Fibroblast of lung (primary cell): ENCODE data around the gene STOM. TPM values are rescaled to one million over a fixed set of nuclear protein-coding genes. Genes with fewer than 3 reads are reported as not detected.
"Not testable (repeated sequence)": the region's sequence is repeated elsewhere in the genome, so short reads cannot be mapped to it uniquely, and the experiment has no call there.

Experiments
- DNase-seq, 2 donors: peaks; one replicate each; pipeline versions ENCODE4 v3.0.0 to v3.0.0-alpha.2; 2010; ENCODE audit warnings: low read depth in 2 of 2
- H2AFZ ChIP-seq: 2 replicates; pipeline ENCODE4 v1.5.1; 2012; ENCODE audit warnings: low read length, control low read depth, inconsistent platforms
- H3K27ac ChIP-seq: 2 replicates; pipeline ENCODE4 v1.5.1; 2011; ENCODE audit warnings: low read length, control low read depth; ENCODE audit not compliant: insufficient read depth
- H3K27me3 ChIP-seq: 2 replicates; pipeline ENCODE4 v1.5.1; 2011; ENCODE audit warnings: mild to moderate bottlenecking, low read length; ENCODE audit not compliant: control insufficient read depth, insufficient read depth
- H3K36me3 ChIP-seq: 2 replicates; pipeline ENCODE4 v1.5.1; 2011; ENCODE audit warnings: low read length; ENCODE audit not compliant: control insufficient read depth, insufficient read depth
- H3K4me1 ChIP-seq: 2 replicates; pipeline ENCODE4 v1.5.1; 2011; ENCODE audit warnings: low read length; ENCODE audit not compliant: control insufficient read depth, insufficient read depth; ENCODE audit errors: extremely low read depth
- H3K4me2 ChIP-seq: 2 replicates; pipeline ENCODE4 v1.5.1; 2011; ENCODE audit warnings: low read length, control low read depth; ENCODE audit not compliant: insufficient read depth; ENCODE audit errors: extremely low read depth
- H3K4me3 ChIP-seq, 4 experiments: fragments of 200-600 bp in 1 of 4; sonication (generic) in 1 of 4; replicated peaks in 1 of 4; 2 replicates each; pipeline ENCODE4 v1.5.1; 2011 to 2016; ENCODE audit warnings: low read length in 4 of 4, low read depth in 3 of 4, mild to moderate bottlenecking in 3 of 4, control low read depth in 2 of 4, inconsistent platforms in 1 of 4, mixed read lengths in 1 of 4; ENCODE audit not compliant: insufficient read depth in 1 of 4; ENCODE audit errors: control extremely low read depth in 1 of 4
- H3K79me2 ChIP-seq: 2 replicates; pipeline ENCODE4 v1.5.1; 2012; ENCODE audit warnings: mild to moderate bottlenecking, low read length, inconsistent platforms; ENCODE audit not compliant: control insufficient read depth, insufficient read depth
- H3K9ac ChIP-seq: 2 replicates; pipeline ENCODE4 v1.5.1; 2011; ENCODE audit warnings: mild to moderate bottlenecking, low read length, control low read depth; ENCODE audit not compliant: insufficient read depth
- H3K9me3 ChIP-seq: 2 replicates; pipeline ENCODE4 v1.5.1; 2012; ENCODE audit warnings: low read depth, low read length; ENCODE audit not compliant: control insufficient read depth, insufficient read depth
- H4K20me1 ChIP-seq: 2 replicates; pipeline ENCODE4 v1.5.1; 2011; ENCODE audit warnings: low read length; ENCODE audit not compliant: control insufficient read depth, insufficient read depth; ENCODE audit errors: extremely low read depth
- EZH2 ChIP-seq: IDR thresholded peaks from 2 replicates; pipeline ENCODE4 v1.5.1; 2012; ENCODE audit warnings: low read length, control low read depth, mild to moderate bottlenecking; ENCODE audit errors: missing control alignments
- polyA plus RNA-seq, 2 donors: library from polyadenylated mRNA; depleted of rRNA in 1 of 2; stranded (reverse) in 1 of 2; unstranded in 1 of 2; fragments of >200 nt; gene quantifications; 2 replicates each; pipeline ENCODE4 v1.2.1, GENCODE V29; 2011 to 2012; ENCODE audit warnings: missing spikeins in 1 of 2
- total RNA-seq: library from RNA; depleted of rRNA; stranded (reverse); fragments of >200 nt; gene quantifications from 2 replicates; pipeline ENCODE4 v1.2.1, GENCODE V29; 2014
- TF ChIP-seq, protein P1 (sequence below), 2 donors: IDR thresholded peaks in 1 of 2; conservative IDR thresholded peaks in 1 of 2; 1 replicate in 1 of 2; 2 replicates in 1 of 2; pipeline ENCODE4 v1.5.1; 2011 to 2012; ENCODE audit warnings: low read length in 2 of 2, control low read depth in 1 of 2, inconsistent platforms in 1 of 2, low read depth in 1 of 2, mild to moderate bottlenecking in 1 of 2

STOM gene
- total and polyA plus RNA-seq, 2 donors (not counting 1 experiment from before 2014, with no cell fraction given) = 248 to 536 TPM

DNA sequence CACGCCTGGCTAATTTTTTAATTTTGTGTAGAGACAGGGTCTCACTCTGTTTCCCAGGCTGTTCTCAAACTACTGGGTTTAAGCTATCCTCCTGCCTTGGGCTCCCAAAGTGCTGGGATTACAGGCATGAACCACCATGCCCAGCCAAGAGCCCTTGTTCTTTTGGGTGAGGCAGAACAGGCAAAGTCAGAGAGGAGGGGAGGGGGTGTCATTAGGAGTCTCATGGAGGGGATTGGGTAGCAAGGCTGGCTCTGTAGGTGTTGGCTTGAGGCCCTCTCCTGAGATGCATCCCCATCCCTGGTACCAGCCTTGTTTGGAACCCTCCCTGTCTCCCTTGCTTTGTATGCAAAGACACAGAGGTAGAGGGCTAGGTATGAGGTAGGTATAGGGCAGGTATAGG, 78.0 kb downstream of the STOM start:
- H3K36me3 ChIP-seq = peaks cover 17% of the 10 kb centered on the region
- TF ChIP-seq, protein P1, sequence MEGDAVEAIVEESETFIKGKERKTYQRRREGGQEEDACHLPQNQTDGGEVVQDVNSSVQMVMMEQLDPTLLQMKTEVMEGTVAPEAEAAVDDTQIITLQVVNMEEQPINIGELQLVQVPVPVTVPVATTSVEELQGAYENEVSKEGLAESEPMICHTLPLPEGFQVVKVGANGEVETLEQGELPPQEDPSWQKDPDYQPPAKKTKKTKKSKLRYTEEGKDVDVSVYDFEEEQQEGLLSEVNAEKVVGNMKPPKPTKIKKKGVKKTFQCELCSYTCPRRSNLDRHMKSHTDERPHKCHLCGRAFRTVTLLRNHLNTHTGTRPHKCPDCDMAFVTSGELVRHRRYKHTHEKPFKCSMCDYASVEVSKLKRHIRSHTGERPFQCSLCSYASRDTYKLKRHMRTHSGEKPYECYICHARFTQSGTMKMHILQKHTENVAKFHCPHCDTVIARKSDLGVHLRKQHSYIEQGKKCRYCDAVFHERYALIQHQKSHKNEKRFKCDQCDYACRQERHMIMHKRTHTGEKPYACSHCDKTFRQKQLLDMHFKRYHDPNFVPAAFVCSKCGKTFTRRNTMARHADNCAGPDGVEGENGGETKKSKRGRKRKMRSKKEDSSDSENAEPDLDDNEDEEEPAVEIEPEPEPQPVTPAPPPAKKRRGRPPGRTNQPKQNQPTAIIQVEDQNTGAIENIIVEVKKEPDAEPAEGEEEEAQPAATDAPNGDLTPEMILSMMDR (conservative IDR thresholded peaks at IDR 0.05 in 1 of 2, IDR thresholded peaks at IDR 0.05 in 1 of 2; ENCODE audit: low read depth in 1 of 2, low read length in 2 of 2) = no peak
- TF ChIP-seq EZH2 = no peak
- H3K4me1 ChIP-seq = peaks cover 27% of the 10 kb centered on the region
- no peak overlapping the region for H3K4me2 ChIP-seq
- DNase-seq = no peak
- H3K27me3 ChIP-seq = no peaks in the 10 kb centered on the region
- H4K20me1 ChIP-seq = no peaks in the 10 kb centered on the region
- no peak overlapping the region for H3K27ac ChIP-seq
- no peaks in the 10 kb centered on the region for H3K9me3 ChIP-seq
- no peak overlapping the region for H2AFZ ChIP-seq
- H3K9ac ChIP-seq = no peak overlapping the region
- H3K4me3 ChIP-seq = no peak overlapping the region
- H3K79me2 ChIP-seq = peaks cover 6% of the 10 kb centered on the region

DNA sequence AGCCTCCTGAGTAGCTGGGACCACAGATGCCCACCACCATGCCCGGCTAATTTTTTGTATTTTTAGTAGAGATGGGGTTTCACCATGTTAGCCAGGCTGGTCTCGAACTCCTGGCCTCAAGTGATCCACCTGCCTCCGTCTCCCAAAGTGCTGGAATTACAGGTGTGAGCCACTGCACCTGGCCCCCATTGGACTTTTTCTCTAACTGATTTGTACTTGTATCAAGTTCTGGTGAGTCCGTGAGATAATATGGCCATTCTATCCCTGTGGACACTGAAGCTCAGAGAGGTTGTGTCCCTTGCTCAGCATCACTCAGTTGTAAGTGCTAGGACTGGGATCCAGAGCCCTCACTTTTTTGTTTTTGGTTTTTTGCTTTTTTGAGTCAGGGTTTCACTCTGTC, 78.5 kb downstream of the STOM start:
- not testable (repeated sequence) for DNase-seq, H4K20me1 ChIP-seq, H3K27ac ChIP-seq, H3K79me2 ChIP-seq, H2AFZ ChIP-seq, H3K27me3 ChIP-seq, H3K9me3 ChIP-seq, H3K4me3 ChIP-seq, H3K9ac ChIP-seq, H3K4me2 ChIP-seq
- Histone ChIP-seq H3K4me1 (peaks cover 29% of the 10 kb centered on the region), H3K36me3 (peaks cover 16% of the 10 kb centered on the region)

DNA sequence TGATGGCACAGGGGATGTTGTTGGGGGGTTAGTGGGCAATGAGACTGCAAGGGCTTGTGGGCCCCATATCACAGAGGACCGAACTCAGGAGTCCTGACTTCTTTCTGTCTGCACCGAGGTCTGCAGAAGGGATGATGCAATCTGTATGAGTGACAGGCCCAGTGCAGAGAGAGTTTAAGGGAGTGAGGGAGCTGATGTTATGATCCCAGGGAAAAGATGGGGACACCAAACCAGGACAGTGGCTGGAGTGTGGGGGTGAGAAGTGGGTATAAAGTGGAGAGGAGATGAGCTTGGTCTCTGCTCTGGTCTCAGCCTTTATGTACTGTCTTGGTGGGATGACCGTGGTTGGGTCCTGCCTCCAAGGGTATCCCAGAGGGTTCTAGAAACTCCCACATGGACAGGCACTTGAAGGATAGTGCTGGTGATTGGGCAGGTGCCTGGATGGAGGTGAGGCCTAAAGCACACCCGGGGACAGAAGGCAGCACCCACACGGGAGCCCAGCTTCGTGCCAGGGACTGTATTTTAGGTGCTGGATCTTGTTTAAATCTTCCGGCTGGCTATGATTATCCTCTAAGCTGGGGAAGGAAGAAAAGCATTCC, 80.2 kb downstream of the STOM start:
- TF ChIP-seq, protein P1 (conservative IDR thresholded peaks at IDR 0.05 in 1 of 2, IDR thresholded peaks at IDR 0.05 in 1 of 2; ENCODE audit: low read depth in 1 of 2, low read length in 2 of 2) = no peak
- TF ChIP-seq EZH2 = no peak
- Histone ChIP-seq H3K27ac (no peak overlapping the region), H3K9me3 (no peaks in the 10 kb centered on the region), H3K36me3 (peaks cover 15% of the 10 kb centered on the region), H3K4me3 (no peak overlapping the region), H3K4me2 (no peak overlapping the region), H3K9ac (no peak overlapping the region), H2AFZ (no peak overlapping the region), H3K4me1 (peaks cover 37% of the 10 kb centered on the region), H3K27me3 (no peaks in the 10 kb centered on the region), H4K20me1 (no peaks in the 10 kb centered on the region), H3K79me2 (peaks cover 8% of the 10 kb centered on the region)
- no peak for DNase-seq
